ENCODE data around the gene GBF1.
A peak's percentile ranks its signal among the peaks of the same experiment; 100 is the strongest.
"Not testable (repeated sequence)": the region's sequence is repeated elsewhere in the genome, so short reads cannot be mapped to it uniquely, and the experiment has no call there.

The GBF1 gene

DNA sequence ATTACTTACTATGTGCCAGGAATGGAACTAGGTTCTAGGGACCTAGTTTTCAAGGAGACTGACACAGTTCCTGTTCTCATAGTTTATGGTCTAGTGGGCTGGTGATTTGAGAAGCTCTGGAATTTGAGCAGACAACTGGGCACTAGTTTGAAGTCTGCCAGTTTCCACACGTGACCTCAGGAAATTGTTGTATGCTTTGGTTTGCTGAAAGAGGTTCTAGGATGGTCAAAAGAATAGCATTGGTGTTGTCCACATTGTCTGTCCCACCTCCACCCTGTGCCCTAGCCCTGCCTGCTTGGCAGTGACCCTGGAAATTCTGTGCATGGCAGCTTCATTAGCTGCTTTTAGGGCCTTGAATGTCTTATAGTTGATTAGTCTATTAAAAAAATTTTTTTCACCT is 28.7 kb downstream of the GBF1 start:
- DNase-seq (ENCODE audit: low read depth) = no peak

DNA sequence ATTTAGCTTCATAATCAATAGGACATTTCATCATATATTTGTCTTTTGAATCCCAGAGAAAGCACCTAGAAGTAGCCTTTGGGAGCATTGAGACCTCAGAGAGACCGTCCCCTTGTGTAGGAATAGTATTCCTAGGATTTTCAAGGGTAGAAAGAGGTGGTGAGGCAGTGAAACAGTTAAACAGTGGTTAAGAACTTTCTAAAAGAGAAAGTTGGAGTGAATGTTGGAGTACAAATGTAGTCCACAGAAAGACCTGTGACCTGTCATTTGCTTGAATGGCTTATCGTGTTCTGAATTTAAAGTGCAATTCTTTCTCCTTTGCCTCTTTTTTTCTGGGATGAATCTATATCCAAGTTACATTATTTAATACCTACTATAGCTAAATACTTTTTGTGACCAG is 30.0 kb downstream of the GBF1 start:
- no peak for DNase-seq (ENCODE audit: low read depth)

DNA sequence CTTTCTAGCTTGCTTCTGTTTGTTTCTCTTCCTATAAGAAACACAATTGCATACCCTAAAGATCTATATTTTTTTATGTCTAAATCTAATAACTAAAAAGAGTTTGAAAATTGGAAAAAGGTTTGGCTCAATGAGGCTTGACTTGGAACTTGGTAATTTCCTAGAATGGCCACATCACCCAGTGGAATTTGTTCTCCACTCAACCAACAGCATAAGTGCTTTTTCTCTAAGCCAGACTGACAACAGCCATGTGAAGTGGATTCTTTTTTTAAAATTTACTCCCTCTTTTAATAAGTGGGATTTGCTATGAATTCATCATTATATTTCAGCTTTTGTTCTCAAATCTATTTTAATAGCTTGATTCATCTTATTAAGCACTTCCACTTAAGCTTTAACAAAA is 33.8 kb downstream of the GBF1 start:
- no peak for DNase-seq (ENCODE audit: low read depth)

DNA sequence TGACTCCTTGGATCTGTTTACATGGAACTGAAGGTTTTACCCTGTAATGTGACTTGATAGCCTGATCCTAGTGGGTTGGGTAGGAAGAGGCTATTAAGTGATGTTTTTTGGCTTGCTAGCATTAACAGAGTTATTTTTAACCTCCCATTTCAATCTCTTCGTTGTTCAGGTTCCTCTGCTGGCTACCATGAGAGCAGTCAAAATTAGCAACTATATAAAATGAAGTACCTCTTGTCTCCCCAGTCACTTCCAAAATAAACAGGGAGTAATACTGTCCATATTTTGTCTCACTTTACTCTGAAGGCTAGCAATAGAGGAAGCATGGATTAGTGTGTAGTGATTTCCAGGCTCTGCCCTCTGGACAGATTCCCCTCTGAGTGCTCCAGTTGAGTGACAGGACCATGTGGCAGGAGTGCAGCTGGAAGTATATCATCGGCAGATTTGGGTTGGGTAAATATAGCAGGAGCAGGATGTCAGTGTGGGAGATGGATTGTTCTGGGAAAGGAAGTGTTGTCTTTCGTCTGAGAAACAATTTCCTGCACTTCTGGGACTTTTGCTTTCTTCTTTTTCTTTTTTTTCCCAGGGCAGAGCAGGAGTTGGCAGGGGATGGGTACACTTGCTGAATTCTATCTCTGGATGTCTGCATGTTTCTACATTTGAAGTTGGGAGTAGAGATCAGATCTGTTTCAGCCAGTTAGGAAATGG is 35.2 kb downstream of the GBF1 start:
- no peak for DNase-seq (ENCODE audit: low read depth)

DNA sequence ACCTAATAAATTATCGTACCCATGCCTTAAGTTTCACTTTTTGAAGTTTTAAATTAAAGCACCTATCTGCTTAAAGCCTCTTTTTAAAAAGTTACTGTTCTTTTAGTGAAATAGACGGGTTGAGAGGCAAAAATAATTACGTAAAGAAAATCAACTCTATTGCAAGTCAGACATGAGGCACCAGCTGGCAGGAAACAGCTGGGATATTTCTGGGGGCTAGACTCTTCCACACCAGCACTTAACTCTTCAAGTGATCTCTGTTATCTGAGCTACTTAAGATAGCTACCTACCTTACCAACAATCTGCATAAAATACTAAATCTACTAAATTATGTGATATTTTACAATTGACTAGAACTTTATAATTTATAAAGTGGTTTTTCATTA is 35.8 kb downstream of the GBF1 start:
- DNase-seq (ENCODE audit: low read depth) = no peak

DNA sequence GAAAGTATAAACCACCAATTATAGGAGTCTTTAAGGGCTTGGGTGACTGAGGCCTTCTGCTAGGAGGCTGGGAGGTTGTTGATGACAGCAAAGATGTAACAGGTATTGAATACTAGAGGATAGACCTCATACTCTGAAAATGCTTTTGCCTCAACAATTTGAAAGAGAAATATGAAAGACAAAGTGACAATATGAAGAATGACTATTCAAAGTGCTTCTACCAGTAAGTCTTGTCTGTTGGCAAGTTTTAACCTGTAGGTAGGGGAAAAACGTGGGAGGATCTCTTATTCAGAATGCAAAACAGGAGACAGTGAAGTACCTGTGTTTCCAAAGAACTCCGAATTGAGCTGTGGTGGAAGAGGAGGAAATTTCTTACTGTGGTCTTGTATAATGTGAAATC is 38.2 kb downstream of the GBF1 start:
- no peak for DNase-seq (ENCODE audit: low read depth)

DNA sequence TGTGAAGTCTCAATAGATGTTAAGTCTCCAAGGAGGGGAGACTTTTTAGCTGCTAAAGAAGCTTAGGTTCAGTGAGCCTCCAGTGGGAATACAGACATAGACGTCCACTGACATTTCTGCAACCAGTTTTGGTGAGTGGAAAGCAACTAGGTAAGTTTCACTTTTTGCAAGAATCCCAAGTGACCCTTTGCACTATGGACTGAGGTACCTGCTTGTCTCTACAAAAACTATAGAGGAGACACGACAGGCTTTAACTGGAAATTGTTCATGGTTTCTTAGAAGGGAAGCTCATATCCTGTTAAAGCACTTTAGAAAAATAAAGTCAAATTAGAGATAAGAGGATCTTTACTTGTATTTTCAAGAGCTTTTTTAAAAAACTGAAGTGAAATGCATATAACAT is 38.6 kb downstream of the GBF1 start:
- no peak for DNase-seq (ENCODE audit: low read depth)

DNA sequence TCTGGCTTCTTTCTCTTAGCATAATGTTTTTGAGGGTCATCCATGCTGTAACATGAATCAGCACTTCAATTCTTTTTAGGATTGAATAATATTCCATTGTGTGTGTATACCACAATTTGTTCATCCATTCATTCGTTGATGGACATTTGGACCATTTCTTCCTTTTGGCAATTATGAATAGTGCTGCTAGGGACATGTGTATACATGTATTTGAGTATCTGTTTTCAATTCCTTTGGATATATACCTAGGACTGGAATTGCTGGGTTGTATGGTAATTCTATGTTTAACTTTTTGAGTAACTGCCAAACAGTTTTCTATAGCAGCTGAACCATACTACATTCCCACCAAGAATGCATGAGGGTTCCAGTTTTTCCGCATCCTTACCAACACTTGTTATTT is 39.2 kb downstream of the GBF1 start:
- DNase-seq (ENCODE audit: low read depth) = no peak

DNA sequence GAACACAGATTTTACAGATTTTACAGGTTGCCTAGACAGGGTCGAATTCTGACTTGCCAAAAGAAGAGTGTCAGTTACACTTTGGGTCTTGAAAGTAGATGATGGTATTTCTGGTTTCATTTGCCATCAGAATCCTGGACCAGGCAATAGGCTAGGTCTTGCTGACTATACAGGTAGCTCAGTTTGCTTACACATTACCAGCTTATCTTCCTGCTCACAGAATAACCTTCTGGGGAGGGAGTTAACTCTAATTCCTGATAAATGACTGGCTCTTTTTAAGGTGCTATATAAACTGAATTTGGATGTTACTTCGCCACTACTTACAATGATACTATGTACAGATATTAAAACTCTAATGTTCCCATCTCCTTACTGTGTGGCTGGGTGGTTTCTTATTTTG is 39.8 kb downstream of the GBF1 start:
- DNase-seq (ENCODE audit: low read depth) = no peak

DNA sequence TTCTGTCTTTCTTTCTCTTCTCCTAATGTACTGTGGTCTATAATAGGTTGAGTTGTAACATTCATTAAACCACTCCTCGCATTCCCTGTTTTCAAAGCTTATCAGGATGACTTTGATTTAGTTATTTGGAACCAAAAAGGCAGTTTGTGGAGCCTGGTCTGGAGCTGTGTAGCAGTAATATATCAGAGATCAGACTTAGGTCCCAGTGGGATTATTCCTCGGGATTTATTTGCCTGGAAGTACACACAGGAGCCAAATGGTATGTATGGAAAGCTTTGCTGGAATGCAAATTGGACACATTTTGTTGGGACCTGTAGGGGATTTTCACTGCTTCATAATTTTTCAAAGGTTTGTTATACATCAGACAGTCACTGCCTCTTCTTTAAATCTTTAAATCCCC is 40.9 kb downstream of the GBF1 start:
- DNase-seq (ENCODE audit: low read depth) = no peak

DNA sequence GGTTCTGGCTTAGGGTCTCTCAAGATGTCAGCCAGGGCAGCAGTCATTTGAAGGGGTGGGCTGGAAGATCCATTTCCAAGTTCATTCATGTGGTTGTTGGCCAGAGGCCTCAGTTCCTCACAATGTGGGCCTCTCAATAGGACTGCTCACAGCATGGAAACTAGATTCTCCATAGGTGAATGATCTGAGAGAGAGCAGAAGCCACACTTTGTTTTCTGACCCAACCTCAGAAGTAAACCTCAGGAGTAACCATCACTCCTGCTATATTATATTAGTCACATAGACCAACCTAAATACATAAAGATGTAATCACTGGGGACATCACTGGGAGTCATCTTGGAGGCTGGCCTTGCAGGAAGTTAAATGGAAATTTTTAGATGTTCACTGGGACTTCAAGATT is 42.2 kb downstream of the GBF1 start:
- DNase-seq (ENCODE audit: low read depth) = no peak

DNA sequence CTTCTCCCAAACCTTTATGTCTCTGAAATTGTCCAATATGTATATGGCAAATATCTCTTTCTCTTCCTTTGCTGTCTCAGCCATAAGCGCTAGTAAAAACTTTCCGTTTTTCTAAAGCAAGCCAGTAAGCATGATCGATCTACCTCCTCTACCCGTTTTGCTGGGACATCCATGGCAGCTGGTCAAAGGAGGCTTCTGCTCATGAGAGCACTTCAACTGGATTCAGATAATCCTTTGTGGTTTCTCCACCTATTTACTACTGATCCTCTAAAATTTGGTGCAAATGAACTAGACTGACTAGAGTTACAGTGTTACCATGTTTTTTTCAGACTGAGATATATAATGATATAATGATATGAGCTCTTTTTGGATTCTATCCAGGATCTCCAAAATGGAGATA is 42.7 kb downstream of the GBF1 start:
- no peak for DNase-seq (ENCODE audit: low read depth)

DNA sequence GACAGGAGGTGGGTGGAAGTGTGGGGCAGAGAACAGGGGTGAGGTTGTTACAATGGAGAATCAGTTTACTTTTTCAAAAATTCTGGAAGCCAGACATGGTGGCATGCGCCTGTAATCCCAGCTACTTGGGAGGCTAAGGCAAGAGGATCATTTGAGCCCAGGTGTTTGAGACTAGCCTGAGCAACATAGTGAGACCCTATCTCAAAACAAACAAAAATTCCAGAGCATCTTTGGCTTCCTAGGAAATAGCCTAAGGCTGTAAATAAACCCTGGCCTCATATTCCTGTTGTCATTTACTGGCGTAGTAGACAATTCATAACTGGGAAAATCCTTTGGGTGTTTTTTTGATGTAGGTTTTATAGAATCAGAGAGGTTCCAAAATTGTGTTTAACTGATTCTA is 44.0 kb downstream of the GBF1 start:
- DNase-seq (ENCODE audit: low read depth) = no peak

DNA sequence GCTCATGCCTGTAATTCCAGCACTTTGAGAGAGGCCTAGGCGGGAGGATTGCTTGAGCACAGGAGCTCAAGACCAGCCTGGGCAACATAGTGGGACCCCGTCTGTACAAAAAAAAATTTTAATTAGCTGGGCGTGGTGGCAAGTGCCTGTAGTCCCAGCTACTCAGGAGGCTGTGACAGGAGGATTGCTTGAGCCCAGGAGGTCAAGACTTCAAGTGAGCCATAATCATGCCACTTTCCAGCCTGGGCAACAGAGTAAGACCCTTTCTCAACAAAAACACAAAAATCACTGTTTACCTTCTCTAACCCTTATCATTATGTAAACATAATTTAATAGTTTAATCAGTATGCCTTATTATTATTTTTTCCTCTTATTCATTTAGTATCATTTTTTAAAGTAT is 44.5 kb downstream of the GBF1 start:
- DNase-seq (ENCODE audit: low read depth) = no peak

DNA sequence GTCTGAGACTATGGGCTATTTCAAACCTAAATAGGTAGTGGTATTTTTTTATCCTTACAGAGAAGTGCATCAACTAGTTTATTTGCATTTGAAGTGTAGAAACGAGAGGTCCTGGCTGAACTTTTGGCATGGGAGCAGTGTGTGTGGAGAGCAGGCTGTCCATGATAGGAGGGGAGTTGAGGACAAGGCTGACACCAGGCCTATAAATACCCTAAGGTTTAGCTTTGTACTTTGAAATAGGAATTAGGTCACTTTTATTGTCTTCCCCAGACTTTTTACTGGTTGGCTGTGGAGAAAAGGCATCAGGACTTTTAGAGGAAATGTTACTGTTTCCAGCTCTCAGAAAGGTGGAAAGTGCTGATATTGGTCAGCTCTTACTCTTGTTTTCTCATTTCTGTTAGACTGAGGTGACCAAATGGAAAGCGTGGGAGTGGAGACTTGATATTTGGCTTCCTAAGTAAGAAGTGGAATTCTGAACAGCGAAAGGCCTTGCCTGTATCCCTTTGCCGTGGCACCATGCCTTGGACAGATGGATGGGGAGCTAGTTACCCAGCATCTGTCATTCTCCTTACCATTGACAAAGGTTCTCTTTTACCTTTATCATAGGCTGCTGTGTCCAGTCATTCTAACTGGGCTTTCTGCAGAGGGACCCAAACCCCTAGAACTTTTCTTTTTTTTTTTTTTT is 46.0 kb downstream of the GBF1 start:
- no peak for DNase-seq (ENCODE audit: low read depth)

DNA sequence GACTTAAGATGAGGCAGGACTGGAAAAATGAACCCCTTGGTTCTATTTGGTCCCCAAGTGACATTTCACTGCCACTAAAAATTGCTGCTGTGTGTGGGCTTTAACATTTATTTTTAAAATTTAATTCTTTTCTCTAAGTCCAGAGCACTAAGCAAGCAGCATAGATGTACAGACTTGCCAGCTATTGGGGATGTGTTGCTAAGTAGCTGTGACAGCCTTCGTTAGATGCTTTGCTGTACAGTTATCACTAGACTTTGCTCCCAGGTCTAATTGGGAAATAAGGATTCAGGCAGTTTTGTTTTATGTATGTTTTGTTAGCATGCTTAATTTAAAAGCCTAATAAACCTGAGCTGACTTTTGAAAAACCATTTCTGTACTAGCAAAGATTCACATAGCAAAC is 51.8 kb downstream of the GBF1 start:
- no peak for DNase-seq (ENCODE audit: low read depth)

DNA sequence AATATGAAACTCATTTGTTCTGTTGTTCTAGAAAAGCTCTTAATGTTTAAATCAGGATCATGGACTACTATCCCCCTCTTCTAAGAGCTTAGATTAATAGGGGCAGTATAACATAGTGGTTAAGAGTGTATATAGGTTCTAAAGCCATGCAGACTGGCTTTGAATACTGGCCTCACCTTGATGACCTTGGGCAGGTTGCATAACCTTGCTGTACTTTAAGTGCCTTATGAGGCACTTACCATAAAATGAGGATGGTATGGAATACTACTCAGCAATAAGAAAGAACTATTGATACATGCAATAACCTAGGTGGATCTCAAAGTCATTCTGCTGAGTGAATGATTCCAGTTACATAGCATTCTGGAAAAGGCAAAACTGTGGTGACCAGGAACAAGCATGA is 53.6 kb downstream of the GBF1 start:
- no peak for DNase-seq (ENCODE audit: low read depth)

DNA sequence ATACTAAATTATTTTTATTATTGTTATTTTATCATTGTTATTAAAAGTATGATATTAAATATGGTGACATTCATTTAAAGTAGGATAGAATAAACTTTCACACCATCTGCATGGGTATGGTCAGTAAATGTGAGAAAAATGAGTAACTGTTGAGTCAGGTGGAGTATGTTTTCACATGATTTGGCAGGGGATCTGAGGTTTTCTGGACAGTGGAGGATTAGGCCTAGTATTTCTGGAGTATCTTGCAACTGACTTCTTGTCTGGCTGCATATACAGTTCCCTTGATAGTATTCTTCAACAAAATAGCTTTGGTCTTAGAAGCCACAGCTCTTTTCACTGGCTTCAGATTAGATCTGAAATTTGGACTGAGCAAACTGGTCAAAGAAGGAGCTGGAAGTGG is 54.5 kb downstream of the GBF1 start:
- DNase-seq (ENCODE audit: low read depth) = peak; percentile 58

DNA sequence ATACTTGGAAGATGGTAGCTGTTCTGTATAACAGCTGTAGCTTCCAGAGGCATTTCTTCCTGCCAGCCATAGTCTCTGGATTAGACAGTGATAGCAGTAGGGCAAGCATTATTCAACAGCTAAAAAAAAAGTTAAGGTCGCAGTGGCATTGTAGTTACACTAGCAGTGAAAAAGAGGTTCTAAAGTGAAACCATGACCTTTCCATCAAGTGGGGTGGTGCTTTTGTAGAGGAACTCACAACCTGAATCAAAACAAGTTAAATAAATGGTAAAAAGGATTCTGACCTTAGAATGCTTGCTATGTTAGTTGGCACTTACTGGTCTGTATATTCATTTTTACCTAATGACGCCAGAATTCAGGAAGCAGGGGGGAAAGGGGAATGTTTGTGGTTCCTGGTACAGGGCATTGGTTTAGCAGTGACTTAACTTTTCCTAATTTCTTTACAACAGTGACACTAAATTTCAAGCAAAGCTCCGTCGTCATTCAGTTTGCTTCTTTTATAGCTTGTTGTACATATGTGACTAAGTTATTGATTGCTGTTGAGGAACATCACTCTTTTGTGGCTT is 55.0 kb downstream of the GBF1 start:
- peak; percentile 54 for DNase-seq (ENCODE audit: low read depth)

DNA sequence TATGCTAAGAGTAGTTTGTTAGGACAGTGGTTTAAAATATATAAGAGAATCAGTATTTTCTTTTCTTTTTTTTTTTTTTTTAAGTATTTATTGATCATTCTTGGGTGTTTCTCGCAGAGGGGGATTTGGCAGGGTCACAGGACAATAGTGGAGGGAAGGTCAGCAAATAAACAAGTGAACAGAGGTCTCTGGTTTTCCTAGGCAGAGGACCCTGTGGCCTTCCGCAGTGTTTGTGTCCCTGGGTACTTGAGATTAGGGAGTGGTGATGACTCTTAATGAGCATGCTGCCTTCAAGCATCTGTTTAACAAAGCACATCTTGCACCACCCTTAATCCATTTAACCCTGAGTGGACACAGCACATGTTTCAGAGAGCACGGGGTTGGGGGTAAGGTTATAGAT is 55.6 kb downstream of the GBF1 start:
- not testable (repeated sequence) for DNase-seq (ENCODE audit: low read depth)

DNA sequence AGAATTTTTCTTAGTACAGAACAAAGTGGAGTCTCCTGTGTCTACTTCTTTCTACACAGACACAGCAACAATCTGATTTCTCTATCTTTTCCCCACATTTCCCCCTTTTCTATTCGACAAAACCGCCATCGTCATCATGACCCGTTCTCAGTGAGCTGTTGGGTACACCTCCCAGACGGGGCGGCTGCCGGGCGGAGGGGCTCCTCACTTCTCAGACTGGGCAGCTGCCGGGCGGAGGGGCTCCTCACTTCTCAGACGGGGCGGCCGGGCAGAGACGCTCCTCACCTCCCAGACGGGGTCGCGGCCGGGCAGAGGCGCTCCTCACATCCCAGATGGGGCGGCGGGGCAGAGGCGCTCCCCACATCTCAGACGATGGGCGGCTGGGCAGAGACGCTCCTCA is 56.0 kb downstream of the GBF1 start:
- DNase-seq (ENCODE audit: low read depth) = not testable (repeated sequence)

DNA sequence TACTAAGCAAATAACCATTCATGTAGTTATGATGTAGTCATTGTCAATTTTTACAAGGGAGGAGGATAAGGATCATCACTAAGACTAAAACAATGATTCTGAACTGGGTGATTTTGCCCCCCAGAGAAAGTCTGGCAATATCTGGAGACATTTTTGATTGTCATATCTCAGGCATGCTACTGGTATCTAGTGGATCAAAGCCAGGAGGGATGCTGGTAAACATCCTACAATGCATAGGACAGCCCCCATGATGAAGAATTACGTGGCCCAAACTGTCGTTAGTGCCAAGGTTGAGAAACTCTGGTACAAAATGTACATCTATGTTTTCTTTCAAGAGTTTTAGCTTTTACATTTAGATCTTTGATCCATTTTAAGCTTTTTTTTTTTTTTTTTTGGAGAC is 57.3 kb downstream of the GBF1 start:
- no peak for DNase-seq (ENCODE audit: low read depth)

DNA sequence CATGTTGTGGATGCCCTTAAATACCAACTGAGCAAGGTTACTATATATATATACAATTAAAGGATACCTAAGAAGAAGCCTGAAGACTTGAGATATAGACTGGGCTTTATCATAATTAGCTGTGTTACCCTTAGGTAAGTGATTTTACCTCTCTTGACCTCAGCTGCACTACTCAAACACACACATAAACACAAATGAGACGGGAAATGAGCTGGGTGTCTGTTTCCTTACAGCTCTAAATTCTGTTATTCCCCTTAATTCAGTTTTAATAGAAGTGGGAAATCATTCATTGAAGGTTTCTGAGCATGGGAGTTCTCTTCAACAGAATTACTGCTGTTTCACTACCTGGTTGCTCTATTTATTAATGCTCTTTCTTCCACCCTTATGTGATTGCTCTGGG is 60.7 kb downstream of the GBF1 start:
- no peak for DNase-seq (ENCODE audit: low read depth)

DNA sequence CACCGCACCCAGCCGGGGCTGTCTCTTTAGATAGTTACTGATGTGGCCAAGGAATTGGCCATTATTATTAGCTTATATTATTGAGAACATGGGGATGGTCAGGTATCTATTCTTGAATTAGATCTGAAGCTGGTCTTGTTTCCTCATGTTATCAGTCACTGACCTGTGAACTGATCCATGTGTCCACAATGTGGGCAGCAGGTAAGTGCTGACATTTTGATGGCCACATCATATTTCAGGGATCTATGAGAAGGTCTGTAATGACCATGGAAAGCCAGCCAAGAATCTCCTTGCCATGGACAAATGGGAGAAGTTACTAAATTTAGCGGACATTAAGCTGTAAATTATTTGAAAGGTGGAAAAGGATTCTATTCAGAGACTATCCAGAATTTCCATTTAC is 61.4 kb downstream of the GBF1 start:
- no peak for DNase-seq (ENCODE audit: low read depth)
